Neural cell (in vitro differentiated cells): ENCODE results near the gene KRTAP10-11. TPM values are rescaled to one million over a fixed set of nuclear protein-coding genes. Genes with fewer than 3 reads are reported as not detected.
"Not testable (repeated sequence)": the region's sequence is repeated elsewhere in the genome, so short reads cannot be mapped to it uniquely, and the experiment has no call there.

Source experiments
- H2AFZ ChIP-seq: fragments of 200-600, 300-800 bp; sonication (generic), shearing (Covaris generic); 2 replicates; pipeline ENCODE4 v1.6.0; 2014; ENCODE audit warnings: low read depth, mild to moderate bottlenecking, antibody characterized with exemption, low read length, moderate library complexity
- H3F3A ChIP-seq: fragments of 200-600 bp; shearing (Covaris generic); 2 replicates; pipeline ENCODE4 v1.6.1; 2016; ENCODE audit warnings: mild to moderate bottlenecking, moderate library complexity, mixed read lengths, antibody characterized with exemption, low read length; ENCODE audit not compliant: insufficient read depth, poor library complexity, severe bottlenecking
- H3K27ac ChIP-seq: fragments of 200-600, 300-800 bp; sonication (generic), shearing (Covaris generic); 2 replicates; pipeline ENCODE4 v1.5.1; 2014; ENCODE audit warnings: mild to moderate bottlenecking, low read length, moderate library complexity
- H3K27me3 ChIP-seq: fragments of 300-800, 200-600 bp; sonication (generic), shearing (Covaris generic); 2 replicates; pipeline ENCODE4 v1.6.0; 2014; ENCODE audit warnings: mild to moderate bottlenecking, low read depth, low read length, moderate library complexity; ENCODE audit not compliant: insufficient read depth
- H3K36me3 ChIP-seq: fragments of 300-800, 200-600 bp; sonication (generic), shearing (Covaris generic); 2 replicates; pipeline ENCODE4 v1.5.1; 2014; ENCODE audit warnings: mild to moderate bottlenecking, antibody characterized with exemption, low read length, moderate library complexity; ENCODE audit not compliant: insufficient read depth
- H3K4me2 ChIP-seq: fragments of 300-800, 200-600 bp; sonication (generic), shearing (Covaris generic); 2 replicates; pipeline ENCODE4 v1.6.0; 2014; ENCODE audit warnings: mild to moderate bottlenecking, low read length
- H3K4me3 ChIP-seq: fragments of 300-800, 200-600 bp; sonication (generic), shearing (Covaris generic); 2 replicates; pipeline ENCODE4 v1.5.1; 2014; ENCODE audit warnings: mild to moderate bottlenecking, low read length, moderate library complexity
- H3K79me2 ChIP-seq: fragments of 200-600 bp; shearing (Covaris generic); replicated peaks from 2 replicates; pipeline ENCODE4 v1.6.0; 2014; ENCODE audit warnings: mild to moderate bottlenecking, low read length, moderate library complexity; ENCODE audit not compliant: insufficient read depth
- H3K9ac ChIP-seq: fragments of 300-800, 200-600 bp; sonication (generic), shearing (Covaris generic); 2 replicates; pipeline ENCODE4 v1.6.1; 2016; ENCODE audit warnings: mild to moderate bottlenecking, low read length, mixed read lengths
- H3K9me2 ChIP-seq: fragments of 200-600 bp; shearing (Covaris generic); 2 replicates; pipeline ENCODE4 v1.6.1; 2016; ENCODE audit warnings: mild to moderate bottlenecking, low read length, mixed read lengths; ENCODE audit not compliant: insufficient read depth
- H3K9me3 ChIP-seq: fragments of 200-600, 300-800 bp; sonication (generic), shearing (Covaris generic); 2 replicates; pipeline ENCODE4 v1.6.1; 2016; ENCODE audit warnings: mild to moderate bottlenecking, mixed run types, low read length, moderate library complexity, mixed read lengths
- H4K20me1 ChIP-seq: fragments of 200-600 bp; shearing (Covaris generic); 2 replicates; pipeline ENCODE4 v1.6.1; 2016; ENCODE audit warnings: mild to moderate bottlenecking, mixed run types; ENCODE audit not compliant: insufficient read depth
- CTCF ChIP-seq: fragments of 450-650 bp; IDR thresholded peaks from 2 replicates; pipeline ENCODE4 v1.5.1; 2014; ENCODE audit warnings: antibody characterized with exemption, mild to moderate bottlenecking, moderate library complexity; ENCODE audit not compliant: poor library complexity, severe bottlenecking
- EP300 ChIP-seq: fragments of 450-650 bp; conservative IDR thresholded peaks from 2 replicates; pipeline ENCODE4 v1.6.1; 2014; ENCODE audit warnings: antibody characterized with exemption, mild to moderate bottlenecking, moderate library complexity; ENCODE audit not compliant: poor library complexity, severe bottlenecking
- EZH2 ChIP-seq: fragments of 200-600, 300-800 bp; shearing (Covaris generic), sonication (generic); IDR thresholded peaks from 2 replicates; pipeline ENCODE4 v1.6.1; 2014; ENCODE audit warnings: antibody characterized with exemption, low read length, borderline replicate concordance, mild to moderate bottlenecking; ENCODE audit not compliant: insufficient read depth, poor library complexity, severe bottlenecking
- MXI1 ChIP-seq: fragments of 450-650 bp; conservative IDR thresholded peaks from 2 replicates; pipeline ENCODE4 v1.6.1; 2014; ENCODE audit warnings: antibody characterized with exemption, mild to moderate bottlenecking; ENCODE audit not compliant: poor library complexity, severe bottlenecking
- POLR2AphosphoS5 ChIP-seq: IDR thresholded peaks from 2 replicates; pipeline ENCODE4 v1.6.1; 2012
- RAD21 ChIP-seq: fragments of 450-650 bp; conservative IDR thresholded peaks from 2 replicates; pipeline ENCODE4 v1.6.1; 2014; ENCODE audit warnings: antibody characterized with exemption, mild to moderate bottlenecking, moderate library complexity
- REST ChIP-seq: IDR thresholded peaks from 2 replicates; pipeline ENCODE4 v1.6.1; 2012; ENCODE audit warnings: borderline replicate concordance
- SMC3 ChIP-seq: fragments of 450-650 bp; conservative IDR thresholded peaks from 2 replicates; pipeline ENCODE4 v1.6.1; 2014; ENCODE audit warnings: antibody characterized with exemption, mild to moderate bottlenecking, moderate library complexity; ENCODE audit not compliant: poor library complexity
- TAF1 ChIP-seq: IDR thresholded peaks from 2 replicates; pipeline ENCODE4 v1.6.1; 2012; ENCODE audit warnings: low read depth
- polyA plus RNA-seq: library from polyadenylated mRNA; depleted of rRNA; stranded (reverse); fragments of >200 nt; gene quantifications from 2 replicates; pipeline ENCODE4 v1.2.3, GENCODE V29; 2014

Gene KRTAP10-11
- polyA plus RNA-seq, 1 donor from 2014 or later, result not detected

- TF ChIP-seq RAD21, result no peak
Observed at GRCh38 chr21:44686843-44687561, 40.8 kb downstream of the KRTAP10-11 start (continued).

GRCh38 chr21:44687671-44688070 is 41.5 kb downstream of the KRTAP10-11 start:
- Histone ChIP-seq H3K9me2 (no peaks in the 10 kb centered on the region), H2AFZ (no peak overlapping the region), H4K20me1 (no peaks in the 10 kb centered on the region), H3F3A (no peaks in the 10 kb centered on the region), H3K4me3 (no peak overlapping the region), H3K4me2 (no peak overlapping the region), H3K9ac (no peak overlapping the region), H3K9me3 (peaks cover 5% of the 10 kb centered on the region), H3K79me2 (no peaks in the 10 kb centered on the region), H3K27ac (no peak overlapping the region), H3K36me3 (no peaks in the 10 kb centered on the region), H3K27me3 (no peaks in the 10 kb centered on the region)
- TF ChIP-seq CTCF (no peak), TAF1 (no peak), EZH2 (no peak), POLR2AphosphoS5 (no peak), RAD21 (no peak), REST (no peak), SMC3 (no peak), EP300 (no peak), MXI1 (no peak)

GRCh38 chr21:44689740-44690139 is 43.5 kb downstream of the KRTAP10-11 start:
- H4K20me1 ChIP-seq, H3K79me2 ChIP-seq, H3K36me3 ChIP-seq, H3K4me2 ChIP-seq, H3F3A ChIP-seq, H3K9ac ChIP-seq, H3K9me2 ChIP-seq, H3K9me3 ChIP-seq, H3K27me3 ChIP-seq, H3K27ac ChIP-seq, H3K4me3 ChIP-seq, H2AFZ ChIP-seq: not testable (repeated sequence)
